GM12891 (cell line): Measurements from ENCODE around the gene TPP2.

Source experiments
- POLR2A ChIP-seq: IDR thresholded peaks from 2 replicates; pipeline ENCODE4 v1.6.1; 2011; ENCODE audit warnings: low read depth, low read length, control low read depth
- POLR2AphosphoS5 ChIP-seq: IDR thresholded peaks from 2 replicates; pipeline ENCODE4 v1.6.1; 2011; ENCODE audit warnings: low read depth, low read length, control low read depth

- TF ChIP-seq POLR2A, result no peak
- no peak for TF ChIP-seq POLR2AphosphoS5
Observed at GRCh38 chr13:102648046-102648445, 51.3 kb downstream of the TPP2 start.
